ENCODE data around the gene CSF1. TPM values are rescaled to one million over a fixed set of nuclear protein-coding genes. Genes with fewer than 3 reads are reported as not detected.

CSF1 gene
- total and polyA plus RNA-seq, 2 donors (not counting 3 experiments of a cell fraction or from before 2014, with no cell fraction given), result 24.5 to 28.9 TPM

DNA sequence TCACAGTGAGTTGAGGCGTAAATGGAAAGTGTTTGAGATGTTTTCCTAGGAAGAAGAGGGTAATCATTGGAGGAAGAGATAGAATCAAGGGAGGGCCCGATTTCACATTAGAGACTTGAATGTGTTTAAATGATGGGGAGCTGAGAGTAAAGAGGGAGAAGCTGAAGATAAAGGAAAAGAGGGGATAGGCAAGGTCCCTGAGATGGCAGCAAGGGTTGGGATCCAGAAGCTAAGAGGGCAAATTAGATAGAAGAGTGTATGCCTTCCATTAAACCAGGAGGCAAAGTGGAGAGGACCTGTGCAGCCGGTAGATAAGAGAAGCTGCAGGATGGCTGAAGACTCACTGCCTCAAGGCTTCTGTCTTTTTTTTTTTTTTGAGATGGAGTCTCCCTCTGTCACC, 21.6 kb upstream of the CSF1 start:
- H3K9me3 ChIP-seq (replicated peaks; ENCODE audit: control insufficient read depth, insufficient read depth, low read length), result no peaks in the 10 kb centered on the region
- intact Hi-C loops (cut with micrococcal nuclease) (no loop called here), dilution Hi-C loops (cut with MboI; ENCODE audit: extremely low pct_ligation_motif_present, low sequenced_read_pairs) (no loop called here)
- POLR2A ChIA-PET, result no interaction called here
- H3K4me2 ChIP-seq (ENCODE audit: insufficient read depth, low read length), result no peak overlapping the region
- no peak overlapping the region for H3K4me3 ChIP-seq (replicated peaks in 1 of 3; ENCODE audit: insufficient read depth in 1 of 3, low read depth in 1 of 3, low read length in 3 of 3)
- DNase-seq (ENCODE audit: low read depth, low spot score) (no peak), FAIRE-seq (no peak)
- H3K36me3 ChIP-seq (ENCODE audit: control insufficient read depth in 2 of 2, extremely low read depth in 1 of 2, insufficient read depth in 2 of 2, low read length in 2 of 2), result no peaks in the 10 kb centered on the region
- CTCF ChIA-PET, result no interaction called here
- BruUV-seq (replicated peaks), result no TSS peak
- no peak overlapping the region for H3K9ac ChIP-seq (replicated peaks; ENCODE audit: extremely low read depth, insufficient read depth, low read length)
- H3K27ac ChIP-seq (ENCODE audit: insufficient read depth, low read depth, low read length), result no peak overlapping the region
- no peaks in the 10 kb centered on the region for H3K79me2 ChIP-seq (ENCODE audit: control insufficient read depth, insufficient read depth, low read length)
- H2AFZ ChIP-seq (ENCODE audit: low read depth, low read length), result no peak overlapping the region
- peaks cover 13% of the 10 kb centered on the region for H3K4me1 ChIP-seq (ENCODE audit: control insufficient read depth, extremely low read depth, insufficient read depth, low read length)
- TF ChIP-seq POLR2AphosphoS5 (IDR thresholded peaks at IDR 0.05; ENCODE audit: insufficient read depth, low read depth, low read length) (no peak), EZH2 (IDR thresholded peaks at IDR 0.05; ENCODE audit: borderline replicate concordance, low read depth, low read length, severe bottlenecking) (no peak), MYC (IDR thresholded peaks at IDR 0.05; ENCODE audit: low read depth, low read length) (no peak), GATA2 (IDR thresholded peaks at IDR 0.05; ENCODE audit: insufficient read depth, insufficient read length, low read depth, low read length) (no peak), JUN (IDR thresholded peaks at IDR 0.05; ENCODE audit: borderline replicate concordance, insufficient read depth, insufficient read length, low read depth) (no peak), POLR2A (IDR thresholded peaks at IDR 0.05; ENCODE audit: low read depth, low read length) (no peak), FOS (IDR thresholded peaks at IDR 0.05; ENCODE audit: borderline replicate concordance, insufficient read depth, low read length) (no peak)
- TF ChIP-seq, protein P1, sequence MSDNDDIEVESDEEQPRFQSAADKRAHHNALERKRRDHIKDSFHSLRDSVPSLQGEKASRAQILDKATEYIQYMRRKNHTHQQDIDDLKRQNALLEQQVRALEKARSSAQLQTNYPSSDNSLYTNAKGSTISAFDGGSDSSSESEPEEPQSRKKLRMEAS (IDR thresholded peaks at IDR 0.05; ENCODE audit: insufficient read depth, insufficient read length), result no peak
- TF ChIP-seq, protein P2, sequence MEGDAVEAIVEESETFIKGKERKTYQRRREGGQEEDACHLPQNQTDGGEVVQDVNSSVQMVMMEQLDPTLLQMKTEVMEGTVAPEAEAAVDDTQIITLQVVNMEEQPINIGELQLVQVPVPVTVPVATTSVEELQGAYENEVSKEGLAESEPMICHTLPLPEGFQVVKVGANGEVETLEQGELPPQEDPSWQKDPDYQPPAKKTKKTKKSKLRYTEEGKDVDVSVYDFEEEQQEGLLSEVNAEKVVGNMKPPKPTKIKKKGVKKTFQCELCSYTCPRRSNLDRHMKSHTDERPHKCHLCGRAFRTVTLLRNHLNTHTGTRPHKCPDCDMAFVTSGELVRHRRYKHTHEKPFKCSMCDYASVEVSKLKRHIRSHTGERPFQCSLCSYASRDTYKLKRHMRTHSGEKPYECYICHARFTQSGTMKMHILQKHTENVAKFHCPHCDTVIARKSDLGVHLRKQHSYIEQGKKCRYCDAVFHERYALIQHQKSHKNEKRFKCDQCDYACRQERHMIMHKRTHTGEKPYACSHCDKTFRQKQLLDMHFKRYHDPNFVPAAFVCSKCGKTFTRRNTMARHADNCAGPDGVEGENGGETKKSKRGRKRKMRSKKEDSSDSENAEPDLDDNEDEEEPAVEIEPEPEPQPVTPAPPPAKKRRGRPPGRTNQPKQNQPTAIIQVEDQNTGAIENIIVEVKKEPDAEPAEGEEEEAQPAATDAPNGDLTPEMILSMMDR (IDR thresholded peaks at IDR 0.05; ENCODE audit: extremely low read depth in 1 of 2, insufficient read depth in 1 of 2, low read depth in 1 of 2, low read length in 2 of 2), result no peak
- H3K27me3 ChIP-seq (ENCODE audit: control insufficient read depth in 2 of 2, insufficient read depth in 2 of 2, low read length in 2 of 2), result peaks cover 0 to 17% of the 10 kb centered on the region in 2 experiments
- H4K20me1 ChIP-seq (replicated peaks; ENCODE audit: control insufficient read depth, extremely low read depth, insufficient read depth, low read length), result no peaks in the 10 kb centered on the region
- no peaks in the 10 kb centered on the region for H3K9me1 ChIP-seq (replicated peaks; ENCODE audit: control insufficient read depth, extremely low read depth, insufficient read depth, low read length)
